Tibial nerve (tissue), 4 donors: ENCODE measurements around the gene SCML2. TPM values are rescaled to one million over a fixed set of nuclear protein-coding genes. Genes with fewer than 3 reads are reported as not detected.

Experiments
- DNase-seq, 2 donors: peaks; one replicate each; pipeline ENCODE4 v3.0.0-alpha.2; 2019; ENCODE audit warnings: low spot score in 2 of 2
- H3K27ac ChIP-seq, 4 donors: fragments of 200-600 bp; sonication (generic) in 3 of 4; one replicate each; pipeline ENCODE4 v1.5.1; 2017 to 2019; ENCODE audit warnings: mild to moderate bottlenecking in 1 of 4
- H3K27me3 ChIP-seq, 2 donors: fragments of 200-600 bp; sonication (generic) in 1 of 2; one replicate each; pipeline versions ENCODE4 v1.5.1 to v1.6.0; 2017 to 2019
- H3K36me3 ChIP-seq, 3 donors: fragments of 200-600 bp; sonication (generic); one replicate each; pipeline ENCODE4 v1.5.1; 2018 to 2019
- H3K4me1 ChIP-seq, 4 donors: fragments of 200-600 bp; sonication (generic) in 3 of 4; one replicate each; pipeline ENCODE4 v1.5.1; 2017 to 2019
- H3K4me3 ChIP-seq, 4 donors: fragments of 200-600 bp; sonication (generic) in 3 of 4; one replicate each; pipeline ENCODE4 v1.5.1; 2017 to 2019; ENCODE audit warnings: mild to moderate bottlenecking in 1 of 4, moderate library complexity in 1 of 4
- H3K9me3 ChIP-seq, 4 donors: fragments of 200-600 bp; sonication (generic) in 3 of 4; one replicate each; pipeline ENCODE4 v1.5.1; 2017 to 2019
- CTCF ChIP-seq, 5 experiments: fragments of 200-600 bp in 3 of 5; fragments of 450-650 bp in 2 of 5; sonication (generic) in 3 of 5; IDR thresholded peaks; one replicate each; pipeline ENCODE4 v1.5.1; 2016 to 2019; ENCODE audit warnings: antibody characterized with exemption in 5 of 5, mild to moderate bottlenecking in 3 of 5, moderate library complexity in 2 of 5
- EP300 ChIP-seq, 2 donors: sonication (generic); formaldehyde crosslinking; IDR thresholded peaks; one replicate each; pipeline ENCODE4 v1.6.1; 2017; ENCODE audit warnings: antibody characterized with exemption in 2 of 2, mild to moderate bottlenecking in 1 of 2
- POLR2A ChIP-seq, 2 donors: fragments of 450-650 bp; IDR thresholded peaks; one replicate each; pipeline ENCODE4 v1.6.1; 2017; ENCODE audit warnings: antibody characterized with exemption in 2 of 2, mild to moderate bottlenecking in 2 of 2, moderate library complexity in 2 of 2
- WGBS, 2 donors: methylation state at CpG; one replicate each; pipeline ENCODE4 v1.1.5; 2018; 5-methylcytosine and 5-hydroxymethylcytosine counted together
- small RNA-seq: library from RNA; depleted of rRNA; stranded (forward); fragments of <200 nt; gene quantifications from one replicate; pipeline ENCODE3, GENCODE V24; 2016
- total RNA-seq, 4 donors: library from RNA; depleted of rRNA; stranded (reverse); fragments of >200 nt; gene quantifications; one replicate each; pipeline ENCODE4 v1.1.0, GENCODE V29; 2016

Gene SCML2
- total RNA-seq, 4 donors from 2014 or later: 0.59 to 1.5 (median 0.64) TPM

DNA sequence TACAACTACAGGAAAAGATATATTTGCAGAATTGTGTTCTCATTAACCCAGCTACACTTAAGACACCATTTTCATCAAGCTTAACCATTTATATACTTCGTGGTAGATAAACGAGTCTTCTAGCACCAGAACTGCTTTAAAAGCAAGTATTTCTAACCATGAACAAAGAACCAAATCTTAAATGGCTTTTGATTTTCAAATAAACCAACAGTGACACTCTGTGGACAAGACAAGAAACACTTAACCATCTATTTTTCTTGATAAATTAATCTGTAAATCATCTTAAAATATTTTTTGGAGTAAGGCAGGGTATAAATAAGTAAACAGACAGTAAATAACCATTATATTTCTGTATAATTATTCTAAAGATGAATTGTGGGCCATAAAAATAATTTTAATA, 144.0 kb downstream of the SCML2 start:
- H3K27ac ChIP-seq: no peak overlapping the region
- H3K9me3 ChIP-seq: no peaks in the 10 kb centered on the region
- 0 to 17% methylated on average over 2 of the region's 2 CpGs for WGBS, 2 donors

GRCh38 chrX:18206657-18207056, 147.8 kb downstream of the SCML2 start:
- WGBS, 2 donors: 73 to 82% methylated on average over 6 to 8 of the region's 8 CpGs
- Histone ChIP-seq H3K9me3 (no peaks in the 10 kb centered on the region), H3K27ac (no peak overlapping the region), H3K4me3 (no peak overlapping the region), H3K27me3 (no peaks in the 10 kb centered on the region), H3K36me3 (no peaks in the 10 kb centered on the region), H3K4me1 (no peaks in the 10 kb centered on the region)
- TF ChIP-seq EP300 (IDR thresholded peaks at IDR 0.05) (no peak), POLR2A (IDR thresholded peaks at IDR 0.05) (no peak), CTCF (IDR thresholded peaks at IDR 0.05) (no peak)
- no peak for DNase-seq

More for the DNA sequence above, 144.0 kb downstream of the SCML2 start:
- Histone ChIP-seq H3K4me1 (no peaks in the 10 kb centered on the region), H3K27me3 (no peaks in the 10 kb centered on the region), H3K4me3 (no peak overlapping the region), H3K36me3 (no peaks in the 10 kb centered on the region)
- no peak for TF ChIP-seq EP300 (IDR thresholded peaks at IDR 0.05)
- no peak for TF ChIP-seq POLR2A (IDR thresholded peaks at IDR 0.05)
- TF ChIP-seq CTCF (IDR thresholded peaks at IDR 0.05): peak in 4 of 5 experiments; percentile 13 to 35 (median 26)
- DNase-seq: no peak

DNA sequence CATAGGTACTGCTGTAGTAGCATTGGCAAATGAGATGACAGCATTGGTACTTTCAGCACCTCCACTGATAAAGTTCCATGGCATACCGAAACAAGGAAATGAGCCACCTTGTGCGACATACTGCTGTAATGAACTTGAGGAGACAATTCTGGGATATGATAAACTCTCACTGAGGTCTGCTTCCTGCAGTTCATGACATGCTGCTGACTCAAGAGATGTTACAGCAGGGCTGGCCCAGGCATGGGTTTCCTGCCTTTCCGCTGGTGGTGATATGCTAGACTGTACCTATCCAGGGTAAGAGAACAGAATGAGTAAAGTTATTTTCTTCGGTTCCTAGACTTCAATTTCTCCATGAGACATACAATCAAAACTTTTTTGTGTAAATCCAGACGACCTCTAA, 150.9 kb downstream of the SCML2 start:
- no peaks in the 10 kb centered on the region for H3K36me3 ChIP-seq
- H3K27me3 ChIP-seq: no peaks in the 10 kb centered on the region
- no peaks in the 10 kb centered on the region for H3K4me1 ChIP-seq
- TF ChIP-seq EP300 (IDR thresholded peaks at IDR 0.05) (no peak), CTCF (IDR thresholded peaks at IDR 0.05) (no peak), POLR2A (IDR thresholded peaks at IDR 0.05) (no peak)
- H3K9me3 ChIP-seq: no peaks in the 10 kb centered on the region
- no peak for DNase-seq
- H3K4me3 ChIP-seq: no peak overlapping the region
- H3K27ac ChIP-seq: no peak overlapping the region
- 74 to 80% methylated on average over 5 of the region's 5 CpGs for WGBS, 2 donors

DNA sequence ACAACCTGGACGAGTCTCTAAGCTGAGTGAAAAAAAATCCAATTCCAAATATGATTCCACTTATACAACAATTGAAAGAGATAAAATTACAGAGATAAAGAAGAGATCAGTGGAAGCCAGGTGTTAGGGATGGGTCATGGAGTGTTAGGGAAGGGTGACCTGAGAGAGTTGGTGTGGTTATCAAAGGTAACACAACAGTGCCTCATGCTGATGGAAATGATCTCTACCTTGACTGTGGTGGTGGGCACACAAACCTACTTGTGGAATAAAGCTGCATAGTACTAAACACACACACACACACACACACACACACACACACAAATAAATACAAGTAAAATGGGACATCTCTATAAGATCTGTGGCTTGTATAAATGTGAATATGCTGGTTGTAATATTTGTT, 159.8 kb downstream of the SCML2 start:
- Histone ChIP-seq H3K27me3 (no peaks in the 10 kb centered on the region), H3K4me1 (no peaks in the 10 kb centered on the region), H3K27ac (no peak overlapping the region), H3K9me3 (no peaks in the 10 kb centered on the region), H3K4me3 (no peak overlapping the region), H3K36me3 (no peaks in the 10 kb centered on the region)
- TF ChIP-seq EP300 (IDR thresholded peaks at IDR 0.05): no peak
- 69 to 74% methylated on average over 1 of the region's 1 CpG for WGBS, 2 donors
- DNase-seq: no peak

Small RNA genes lying within 50 kb of the gene (small RNA-seq; reads per million reads assigned to genes)
- gene RF00019: not detected
- gene TMSB10P2: not detected

Other genes with a start within 250 kb of the SCML2 start
- gene BEND2, start 133.8 kb downstream of the SCML2 start, total RNA-seq: 1 to 10 TPM in 1 of 4 donors, under 1 TPM in 1, not detected in 2; 0.42 to 1.1 TPM
- gene CDKL5, start 70.9 kb upstream of the SCML2 start, total RNA-seq: 1 to 10 TPM; 6.1 to 7.5 (median 6.3) TPM